Thoracic aorta (tissue), 2 donors: ENCODE data around the gene DUSP9. TPM values are rescaled to one million over a fixed set of nuclear protein-coding genes. Genes with fewer than 3 reads are reported as not detected.
"Not testable (repeated sequence)": the region's sequence is repeated elsewhere in the genome, so short reads cannot be mapped to it uniquely, and the experiment has no call there.

Experiments
- ATAC-seq: fragments of 150-250 bp; one replicate; pipeline ENCODE4 v1.8.0; 2017; ENCODE audit warnings: low read depth; ENCODE audit not compliant: insufficient number of reproducible peaks, low FRiP score
- DNase-seq: peaks from one replicate; pipeline ENCODE4 v3.0.0-alpha.2; 2020; ENCODE audit warnings: low spot score
- H3K27ac ChIP-seq, 2 donors: fragments of 200-600 bp; sonication (generic); 1 replicate in 1 of 2; 2 replicates in 1 of 2; pipeline ENCODE4 v1.5.1; 2016; ENCODE audit warnings: mild to moderate bottlenecking in 2 of 2, moderate library complexity in 2 of 2
- H3K27me3 ChIP-seq: fragments of 200-600 bp; sonication (generic); replicated peaks from 2 replicates; pipeline ENCODE4 v1.6.0; 2016; ENCODE audit warnings: mild to moderate bottlenecking; ENCODE audit not compliant: insufficient read depth
- H3K36me3 ChIP-seq: fragments of 200-600 bp; sonication (generic); one replicate; pipeline ENCODE4 v1.5.1; 2016
- H3K4me1 ChIP-seq, 2 donors: fragments of 200-600 bp; sonication (generic); 1 replicate in 1 of 2; 2 replicates in 1 of 2; pipeline versions ENCODE4 v1.5.1 to v1.6.0; 2016; ENCODE audit warnings: low read depth in 2 of 2, mild to moderate bottlenecking in 1 of 2; ENCODE audit not compliant: control insufficient read depth in 1 of 2
- H3K4me3 ChIP-seq: fragments of 200-600 bp; sonication (generic); 2 replicates; pipeline ENCODE4 v1.5.1; 2016; ENCODE audit warnings: mild to moderate bottlenecking
- H3K9me3 ChIP-seq: fragments of 200-600 bp; sonication (generic); 2 replicates; pipeline ENCODE4 v1.5.1; 2016
- CTCF ChIP-seq: fragments of 200-600 bp; sonication (generic); IDR thresholded peaks from one replicate; pipeline ENCODE4 v1.5.1; 2019; ENCODE audit warnings: antibody characterized with exemption
- total RNA-seq, 2 donors: library from RNA; depleted of rRNA; stranded (reverse); fragments of >200 nt; gene quantifications; one replicate each; pipeline versions ENCODE4 v1.1.0 to v1.2.3, GENCODE V29; 2016

The DUSP9 gene
- total RNA-seq, 2 donors from 2014 or later: not detected

DNA sequence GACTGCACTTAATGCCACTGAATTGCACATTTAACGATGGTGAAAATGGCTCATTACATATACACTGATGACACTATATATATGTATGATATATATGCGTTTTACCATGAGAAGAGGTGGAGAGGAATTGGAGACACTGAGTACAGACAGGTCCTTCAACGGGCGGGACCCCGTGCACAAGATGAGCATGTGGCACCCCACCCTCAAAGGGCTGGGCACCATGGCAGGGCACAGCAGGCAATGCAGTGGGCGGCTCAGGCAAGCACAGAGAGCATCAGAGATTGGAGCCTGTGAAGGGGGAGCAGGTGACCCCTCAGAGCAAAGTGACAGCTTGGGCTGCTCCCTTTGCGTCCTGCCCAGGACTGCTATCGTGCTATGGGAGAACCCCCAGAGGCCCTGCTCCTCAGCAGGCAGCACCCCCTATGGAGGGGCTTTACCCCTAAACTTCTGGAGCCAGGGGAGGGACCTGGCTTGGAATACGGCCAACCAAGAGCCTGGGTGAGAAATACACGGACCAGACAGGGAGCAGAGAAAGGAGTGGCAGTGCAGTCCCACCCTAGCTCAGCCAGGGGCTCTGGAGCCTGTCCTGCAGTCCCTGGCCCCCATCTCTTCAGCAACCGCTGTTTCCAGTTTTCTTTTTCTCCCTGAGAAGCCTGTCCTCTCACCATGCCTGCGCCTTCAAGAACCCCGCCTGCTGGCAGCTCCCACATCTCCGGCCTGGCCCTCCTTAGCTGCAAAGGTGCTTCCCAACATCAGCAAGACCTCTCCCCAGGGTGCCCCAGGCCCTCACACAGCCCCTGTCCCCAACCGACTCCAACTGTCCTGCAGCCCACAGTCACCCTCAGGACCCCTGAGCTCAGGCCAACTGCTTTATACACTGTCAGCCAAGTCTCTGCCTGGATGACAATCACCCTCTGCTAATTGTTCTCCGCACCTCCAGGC lies 51.2 kb downstream of the DUSP9 start:
- Histone ChIP-seq H3K4me3 (no peak overlapping the region), H3K27ac (no peak overlapping the region), H3K36me3 (peaks cover 3% of the 10 kb centered on the region), H3K27me3 (no peaks in the 10 kb centered on the region), H3K9me3 (no peaks in the 10 kb centered on the region), H3K4me1 (no peaks in the 10 kb centered on the region)
- no peak for ATAC-seq
- TF ChIP-seq CTCF: no peak
- DNase-seq: no peak

DNA sequence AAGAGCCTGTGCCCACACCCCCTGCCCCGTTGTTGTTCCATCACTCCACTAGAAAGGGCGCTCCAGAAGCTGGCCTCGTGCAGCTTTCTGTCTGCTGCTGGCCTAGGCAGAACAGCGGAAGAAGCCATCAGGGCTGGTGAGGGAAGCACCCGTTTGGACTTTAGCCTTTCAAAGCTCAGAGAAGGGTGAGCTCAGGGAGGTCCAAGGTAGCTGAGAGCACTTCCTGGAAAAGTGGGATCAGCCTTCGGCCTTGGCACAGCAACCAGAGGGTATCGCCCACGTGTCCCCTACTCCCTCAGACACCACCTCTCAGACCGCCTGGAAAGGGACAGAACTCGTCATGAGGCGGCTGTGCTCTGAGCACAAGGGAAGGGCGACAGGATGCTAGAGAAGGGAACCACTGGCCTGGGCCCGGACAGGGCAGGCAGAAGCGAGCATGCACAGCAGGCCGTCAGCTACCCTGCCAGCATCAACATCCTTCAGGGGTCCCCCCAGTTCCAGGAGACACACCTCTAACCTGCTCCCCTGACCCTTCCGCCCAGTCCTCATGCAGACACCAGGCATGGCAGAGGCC lies 52.3 kb downstream of the DUSP9 start:
- not testable (repeated sequence) for ATAC-seq, H3K36me3 ChIP-seq, H3K27ac ChIP-seq, DNase-seq, H3K9me3 ChIP-seq, H3K4me3 ChIP-seq, H3K4me1 ChIP-seq, H3K27me3 ChIP-seq

GRCh38 chrX:153699784-153700371 lies 52.9 kb downstream of the DUSP9 start:
- not testable (repeated sequence) for H3K27me3 ChIP-seq, DNase-seq, H3K4me3 ChIP-seq, H3K9me3 ChIP-seq, H3K4me1 ChIP-seq, ATAC-seq, H3K36me3 ChIP-seq
- peak overlapping the region in 1 of 2 donors; percentile 38 for H3K27ac ChIP-seq

DNA sequence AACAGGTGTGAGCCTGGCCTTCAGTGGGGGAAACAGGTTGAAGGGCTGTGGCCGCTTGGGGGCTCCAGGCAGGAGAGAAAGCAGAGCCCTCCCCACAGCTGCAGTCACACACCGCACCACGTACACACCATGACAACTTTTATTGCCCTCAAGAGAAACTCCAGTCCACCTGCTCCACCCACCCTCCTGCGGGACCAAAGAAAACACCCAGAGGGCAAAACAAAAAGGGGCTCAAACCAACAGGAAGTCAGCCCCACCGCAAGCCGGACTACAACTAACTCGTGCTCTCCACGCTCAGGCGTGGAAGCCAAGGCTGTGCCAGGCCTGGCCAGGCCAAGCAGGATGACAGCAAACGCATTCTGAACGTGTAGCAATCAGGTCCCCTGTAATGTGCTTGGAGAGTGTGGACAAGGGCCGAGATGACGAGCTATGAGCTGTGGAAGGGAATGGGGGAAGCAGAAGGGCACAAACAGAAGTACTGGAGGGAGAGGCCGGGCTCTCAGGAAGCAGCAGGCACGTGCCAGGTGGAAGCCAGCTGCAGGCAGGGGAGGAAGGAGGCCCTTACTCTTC lies 53.5 kb downstream of the DUSP9 start:
- H3K9me3 ChIP-seq: no peaks in the 10 kb centered on the region
- no peaks in the 10 kb centered on the region for H3K27me3 ChIP-seq
- H3K4me1 ChIP-seq: peaks cover 0 to 5% of the 10 kb centered on the region in 2 donors
- ATAC-seq (no peak), DNase-seq (no peak)
- peaks cover 3% of the 10 kb centered on the region for H3K36me3 ChIP-seq
- TF ChIP-seq CTCF: no peak
- no peak overlapping the region for H3K4me3 ChIP-seq
- H3K27ac ChIP-seq: peak overlapping the region in 1 of 2 donors; percentile 38

Other genes with a start within 250 kb of the DUSP9 start
- gene PNMA6E, start 245.9 kb upstream of the DUSP9 start, total RNA-seq: not detected
- 1 to 10 TPM in 1 of 2 donors, under 1 TPM in 1; 0.95 to 1.2 TPM for gene ZFP92, start 235.7 kb upstream of the DUSP9 start, total RNA-seq
- 10 to 100 TPM; 22.1 to 24.8 TPM for gene TREX2, start 201.1 kb upstream of the DUSP9 start, total RNA-seq
- 100 to 1,000 TPM; 111 TPM for gene HAUS7, start 176.6 kb upstream of the DUSP9 start, total RNA-seq
- 1,000 to 10,000 TPM; 1,777 to 1,907 TPM for gene BGN, start 152.2 kb upstream of the DUSP9 start, total RNA-seq
- gene ATP2B3, start 129.6 kb upstream of the DUSP9 start, total RNA-seq: under 1 TPM; 0.68 to 0.85 TPM
- gene CCNQ, start 48.1 kb upstream of the DUSP9 start, total RNA-seq: 10 to 100 TPM; 27.2 to 36.3 TPM
- gene PNCK, start 26.6 kb downstream of the DUSP9 start, total RNA-seq: 1 to 10 TPM; 1.2 to 3.2 TPM
- gene SLC6A8, start 40.7 kb downstream of the DUSP9 start, total RNA-seq: 10 to 100 TPM; 16.8 to 16.9 TPM
- gene BCAP31, start 77.2 kb downstream of the DUSP9 start, total RNA-seq: 100 to 1,000 TPM in 1 of 2 donors, 10 to 100 TPM in 1; 82.7 to 104 TPM
- 10 to 100 TPM; 24.3 to 40.6 TPM for gene ABCD1, start 77.7 kb downstream of the DUSP9 start, total RNA-seq
- 10 to 100 TPM; 40.8 to 52.2 TPM for gene PLXNB3, start 117.0 kb downstream of the DUSP9 start, total RNA-seq
- 1 to 10 TPM; 4.9 to 9.5 TPM for gene SRPK3, start 133.8 kb downstream of the DUSP9 start, total RNA-seq
- 10 to 100 TPM; 70.9 to 91.9 TPM for gene IDH3G, start 147.2 kb downstream of the DUSP9 start, total RNA-seq
- gene SSR4, start 147.5 kb downstream of the DUSP9 start, total RNA-seq: 100 to 1,000 TPM; 103 to 299 TPM
- gene PDZD4, start 183.3 kb downstream of the DUSP9 start, total RNA-seq: 10 to 100 TPM in 1 of 2 donors, 1 to 10 TPM in 1; 4.4 to 11.6 TPM
- gene L1CAM, start 239.0 kb downstream of the DUSP9 start, total RNA-seq: 10 to 100 TPM in 1 of 2 donors, 1 to 10 TPM in 1; 1.1 to 18.3 TPM